HCT116 (cell line): ENCODE data around the gene UBE2L6. TPM values are rescaled to one million over a fixed set of nuclear protein-coding genes. Genes with fewer than 3 reads are reported as not detected.

Source experiments
- ATAC-seq: fragments of 200-7000 bp; cut with Tn5 transposase; 2 replicates; pipeline ENCODE4 v1.9.1; 2020; ENCODE audit warnings: mild to moderate bottlenecking, moderate library complexity
- BruUV-seq: library from RNA; stranded (reverse); fragments of 400-500 nt; replicated peaks from 2 replicates; lab custom pipeline; 2021; lab: Mats Ljungman, UMichigan
- CTCF ChIA-PET: fragments of 300-600 bp; sonication (Branson Sonifier 250); formaldehyde crosslinking; loops from one replicate; lab custom pipeline; 2021; ENCODE audit warnings: antibody characterized with exemption; lab: Charles Lee
- POLR2A ChIA-PET: fragments of 300-600, 350-600 bp; sonication (Branson Sonifier 250); formaldehyde crosslinking; loops from one replicate; lab custom pipeline; 2021; ENCODE audit warnings: antibody characterized with exemption; lab: Charles Lee
- RAD21 ChIA-PET, 2 experiments: fragments of 300-600 bp; sonication (Branson Sonifier 250); formaldehyde crosslinking; loops; one replicate each; lab custom pipeline; 2023; ENCODE audit warnings: low total read pairs in 2 of 2; ENCODE audit not compliant: uncharacterized antibody in 2 of 2, unreplicated experiment in 2 of 2, low non-redundant PET in 1 of 2; lab: Charles Lee
- DNase-seq: peaks from one replicate; pipeline ENCODE4 v3.0.0-alpha.2; 2010; ENCODE audit warnings: low read depth, low spot score
- H2AFZ ChIP-seq: fragments of 200-600 bp; shearing (Covaris generic), sonication (generic); 2 replicates; pipeline ENCODE4 v1.6.1; 2017; ENCODE audit warnings: low read depth, mixed run types, mixed read lengths, antibody characterized with exemption, low read length; ENCODE audit not compliant: poor library complexity, severe bottlenecking
- H3K27ac ChIP-seq: 2 replicates; pipeline ENCODE4 v1.5.1; 2012; ENCODE audit warnings: low read depth, low read length
- H3K27me3 ChIP-seq: fragments of 200-600 bp; sonication (generic); 2 replicates; pipeline ENCODE4 v1.6.1; 2016; ENCODE audit warnings: mixed run types, low read length, mixed read lengths; ENCODE audit not compliant: insufficient read depth
- H3K36me3 ChIP-seq, 2 experiments: fragments of 200-500 bp in 1 of 2; fragments of 200-600 bp in 1 of 2; sonication (Bioruptor generic) in 1 of 2; sonication (generic) in 1 of 2; 2 replicates each; pipeline versions ENCODE4 v1.5.1 to v1.6.1; 2014 to 2016; ENCODE audit warnings: low read length in 2 of 2, inconsistent platforms in 1 of 2, mixed read lengths in 1 of 2, mixed run types in 1 of 2; ENCODE audit not compliant: insufficient read depth in 2 of 2, control insufficient read depth in 1 of 2
- H3K4me1 ChIP-seq, 2 experiments: fragments of 200-600 bp in 1 of 2; sonication (generic) in 1 of 2; 2 replicates each; pipeline versions ENCODE4 v1.5.1 to v1.6.1; 2012 to 2017; ENCODE audit warnings: low read length in 2 of 2, inconsistent platforms in 1 of 2, mild to moderate bottlenecking in 1 of 2, mixed read lengths in 1 of 2, mixed run types in 1 of 2, moderate library complexity in 1 of 2; ENCODE audit not compliant: insufficient read depth in 2 of 2, control insufficient read depth in 1 of 2
- H3K4me2 ChIP-seq: fragments of 200-600 bp; sonication (generic); 2 replicates; pipeline ENCODE4 v1.6.1; 2017; ENCODE audit warnings: mixed run types, low read length, mixed read lengths
- H3K4me3 ChIP-seq, 2 experiments: fragments of 200-600 bp in 1 of 2; sonication (generic) in 1 of 2; replicated peaks in 1 of 2; 2 replicates each; pipeline ENCODE4 v1.5.1; 2011 to 2016; ENCODE audit warnings: low read length in 2 of 2, control low read depth in 1 of 2, low read depth in 1 of 2, mild to moderate bottlenecking in 1 of 2, mixed read lengths in 1 of 2, mixed run types in 1 of 2
- H3K79me2 ChIP-seq: fragments of 200-600 bp; sonication (generic); 2 replicates; pipeline ENCODE4 v1.6.1; 2017; ENCODE audit warnings: mild to moderate bottlenecking, mixed run types, low read length, moderate library complexity, mixed read lengths; ENCODE audit not compliant: insufficient read depth
- H3K9ac ChIP-seq: fragments of 200-600 bp; sonication (generic); 2 replicates; pipeline ENCODE4 v1.6.1; 2016; ENCODE audit warnings: low read length, mixed read lengths
- H3K9me2 ChIP-seq: fragments of 200-600 bp; sonication (generic), shearing (Covaris generic); 2 replicates; pipeline ENCODE4 v1.6.1; 2017; ENCODE audit warnings: mixed run types, mild to moderate bottlenecking, moderate library complexity; ENCODE audit not compliant: insufficient read depth
- H3K9me3 ChIP-seq, 2 experiments: fragments of 200-500 bp in 1 of 2; fragments of 200-600 bp in 1 of 2; sonication (Bioruptor generic) in 1 of 2; sonication (generic) in 1 of 2; 2 replicates each; pipeline ENCODE4 v1.6.1; 2014 to 2017; ENCODE audit warnings: low read length in 2 of 2, mixed read lengths in 2 of 2, inconsistent platforms in 1 of 2, low read depth in 1 of 2, mild to moderate bottlenecking in 1 of 2, mixed run types in 1 of 2, moderate library complexity in 1 of 2; ENCODE audit not compliant: control insufficient read depth in 1 of 2, insufficient read depth in 1 of 2
- H4K20me1 ChIP-seq: fragments of 200-600 bp; sonication (generic), shearing (Covaris generic); 2 replicates; pipeline ENCODE4 v1.6.1; 2017; ENCODE audit warnings: mixed run types, mild to moderate bottlenecking, moderate library complexity; ENCODE audit not compliant: insufficient read depth
- ATF3 ChIP-seq: IDR thresholded peaks from 2 replicates; pipeline ENCODE4 v1.6.1; 2012
- CBX3 ChIP-seq: IDR thresholded peaks from 2 replicates; pipeline ENCODE4 v1.6.1; 2012; ENCODE audit warnings: low read depth
- CEBPB ChIP-seq: IDR thresholded peaks from 2 replicates; pipeline ENCODE4 v1.6.1; 2012; ENCODE audit warnings: low read depth
- ELF1 ChIP-seq: IDR thresholded peaks from 2 replicates; pipeline ENCODE4 v1.6.1; 2012; ENCODE audit warnings: low read depth, borderline replicate concordance
- EZH2 ChIP-seq: fragments of 200-600 bp; sonication (generic); IDR thresholded peaks from 2 replicates; pipeline ENCODE4 v1.6.1; 2017; ENCODE audit warnings: antibody characterized with exemption, mixed run types
- EZH2phosphoT487 ChIP-seq: fragments of 200-600 bp; IDR thresholded peaks from 2 replicates; pipeline ENCODE4 v1.6.1; 2018; ENCODE audit warnings: antibody characterized with exemption, borderline replicate concordance
- FOSL1 ChIP-seq: IDR thresholded peaks from 2 replicates; pipeline ENCODE4 v1.6.1; 2012; ENCODE audit warnings: low read depth
- JUND ChIP-seq: IDR thresholded peaks from 2 replicates; pipeline ENCODE4 v1.6.1; 2012
- POLR2A ChIP-seq: IDR thresholded peaks from 2 replicates; pipeline ENCODE4 v1.7.0; 2011; ENCODE audit warnings: borderline replicate concordance; ENCODE audit not compliant: insufficient read depth, insufficient read length; ENCODE audit errors: extremely low read depth
- RAD21 ChIP-seq: IDR thresholded peaks from 2 replicates; pipeline ENCODE4 v1.6.1; 2012; ENCODE audit warnings: low read depth, mild to moderate bottlenecking
- SIN3A ChIP-seq: IDR thresholded peaks from 2 replicates; pipeline ENCODE4 v1.6.1; 2012; ENCODE audit warnings: low read depth
- SP1 ChIP-seq: IDR thresholded peaks from 2 replicates; pipeline ENCODE4 v1.6.1; 2012; ENCODE audit warnings: low read depth
- SRF ChIP-seq: IDR thresholded peaks from 2 replicates; pipeline ENCODE4 v1.6.1; 2012; ENCODE audit warnings: low read depth
- TCF7L2 ChIP-seq: IDR thresholded peaks from 2 replicates; pipeline ENCODE4 v1.7.0; 2011; ENCODE audit warnings: borderline replicate concordance, inconsistent platforms; ENCODE audit not compliant: insufficient read depth, insufficient read length; ENCODE audit errors: extremely low read depth
- YY1 ChIP-seq: IDR thresholded peaks from 2 replicates; pipeline ENCODE4 v1.6.1; 2011; ENCODE audit warnings: low read length, low read depth, moderate library complexity, mild to moderate bottlenecking; ENCODE audit not compliant: insufficient replicate concordance; ENCODE audit errors: extremely low read depth
- ZFX ChIP-seq: fragments of 450-650 bp; IDR thresholded peaks from 2 replicates; pipeline ENCODE4 v1.6.1; 2017
- ZNF274 ChIP-seq: fragments of 200-500 bp; sonication (Bioruptor generic); IDR thresholded peaks from 2 replicates; pipeline ENCODE4 v1.6.1; 2014; ENCODE audit warnings: mild to moderate bottlenecking, low read depth, low read length, inconsistent platforms
- intact Hi-C: fragments of 100-400 bp; cut with micrococcal nuclease; formaldehyde crosslinking; loops from 2 replicates; pipeline ENCODE4 v1.10.0; 2022
- total RNA-seq: library from RNA; stranded (reverse); gene quantifications from one replicate; pipeline ENCODE4 v1.2.1, GENCODE V29; 2021; ENCODE audit not compliant: unreplicated experiment

UBE2L6 gene
- total RNA-seq, 1 experiment from 2014 or later: 24.8 TPM

DNA sequence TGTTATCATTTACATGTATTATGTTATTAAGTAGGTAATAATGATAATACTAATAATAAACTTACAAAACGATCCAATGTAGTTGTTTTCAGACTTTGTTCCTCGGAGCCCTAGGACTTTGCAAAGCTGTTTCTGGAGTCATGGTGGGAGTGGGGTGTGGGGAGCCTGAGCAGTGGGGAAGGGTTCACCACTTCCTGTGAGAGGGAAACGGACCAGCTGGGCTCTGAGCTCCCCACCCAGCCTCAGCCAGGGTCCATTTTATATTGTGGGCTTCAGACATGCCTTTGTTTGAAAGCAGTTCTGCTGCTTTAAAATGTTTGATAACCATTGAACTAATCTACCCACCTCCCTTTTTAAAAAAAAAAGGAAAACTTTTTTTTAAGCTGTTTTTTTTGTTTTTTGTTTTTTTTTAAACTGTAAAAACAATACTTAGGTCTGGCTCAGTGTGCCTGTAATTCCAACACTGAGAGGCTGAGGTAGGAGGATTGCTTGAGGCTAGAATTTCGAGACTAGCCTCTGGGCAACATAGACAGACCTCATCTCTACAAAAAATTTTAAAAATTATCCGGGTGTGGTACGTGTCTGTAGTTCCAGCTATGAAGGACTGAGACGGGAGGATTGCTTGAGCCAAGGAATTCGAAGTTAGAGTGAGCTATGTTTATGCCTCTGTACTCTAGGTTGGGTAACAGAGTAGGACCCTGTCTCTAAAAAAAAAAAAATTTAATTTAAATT is 37.0 kb upstream of the UBE2L6 start:
- H3K4me2 ChIP-seq: no peak overlapping the region
- no TSS peak for BruUV-seq
- H3K27ac ChIP-seq: no peak overlapping the region
- DNase-seq (no peak), ATAC-seq (no peak)
- H3K9ac ChIP-seq: no peak overlapping the region
- no peaks in the 10 kb centered on the region for H3K9me2 ChIP-seq
- no peak overlapping the region for H2AFZ ChIP-seq
- H3K36me3 ChIP-seq: no peaks in the 10 kb centered on the region
- no peaks in the 10 kb centered on the region for H3K9me3 ChIP-seq
- RAD21 ChIA-PET: no interaction called here
- no peaks in the 10 kb centered on the region for H3K79me2 ChIP-seq
- no peak for TF ChIP-seq FOSL1
- no peak for TF ChIP-seq YY1
- no peak for TF ChIP-seq ZNF274
- TF ChIP-seq SRF: no peak
- TF ChIP-seq ZFX: no peak
- no peak for TF ChIP-seq JUND
- TF ChIP-seq POLR2A: no peak
- no peak for TF ChIP-seq ATF3
- no peak for TF ChIP-seq SIN3A
- TF ChIP-seq ELF1: no peak
- TF ChIP-seq TCF7L2: no peak
- no peak for TF ChIP-seq CEBPB
- no peak for TF ChIP-seq RAD21
- no peak for TF ChIP-seq EZH2phosphoT487
- TF ChIP-seq EZH2: no peak
- no peak for TF ChIP-seq CBX3
- TF ChIP-seq SP1: no peak
- POLR2A ChIA-PET: no interaction called here
- CTCF ChIA-PET: no interaction called here
- no peaks in the 10 kb centered on the region for H3K27me3 ChIP-seq
- peaks cover 0 to 4% of the 10 kb centered on the region in 2 experiments; a peak in 2 of 4 replicates for H3K4me1 ChIP-seq
- intact Hi-C loops: loop anchor here (1.0 kb wide), 1 partner anchor 44 kb away; no protein-coding TSS in a partner anchor
- no peak overlapping the region for H3K4me3 ChIP-seq
- H4K20me1 ChIP-seq: no peaks in the 10 kb centered on the region
